ENCODE results near the gene OBSCN. TPM values are rescaled to one million over a fixed set of nuclear protein-coding genes. Genes with fewer than 3 reads are reported as not detected.

OBSCN gene
- total and polyA plus RNA-seq, 2 donors (not counting 3 experiments of a cell fraction or from before 2014, with no cell fraction given) = 1.5 to 2.9 TPM

GRCh38 chr1:228302086-228302485 lies 94.2 kb downstream of the OBSCN start:
- DNase-seq (ENCODE audit: low read depth, low spot score) = no peak
- no peak overlapping the region for H3K9ac ChIP-seq (replicated peaks; ENCODE audit: extremely low read depth, insufficient read depth, low read length)
- H3K4me1 ChIP-seq (ENCODE audit: control insufficient read depth, extremely low read depth, insufficient read depth, low read length) = no peaks in the 10 kb centered on the region
- no peak overlapping the region for H2AFZ ChIP-seq (ENCODE audit: low read depth, low read length)
- FAIRE-seq = no peak
- peaks cover 3% of the 10 kb centered on the region for H3K9me3 ChIP-seq (replicated peaks; ENCODE audit: control insufficient read depth, insufficient read depth, low read length)
- H3K4me3 ChIP-seq (replicated peaks in 1 of 3; ENCODE audit: insufficient read depth in 1 of 3, low read depth in 1 of 3, low read length in 3 of 3) = no peak overlapping the region
- CTCF ChIA-PET = no interaction called here
- dilution Hi-C loops (cut with MboI; ENCODE audit: extremely low pct_ligation_motif_present, low sequenced_read_pairs) (no loop called here), intact Hi-C loops (cut with micrococcal nuclease) (no loop called here)
- H3K27ac ChIP-seq (ENCODE audit: insufficient read depth, low read depth, low read length) = no peak overlapping the region
- no peaks in the 10 kb centered on the region for H4K20me1 ChIP-seq (replicated peaks; ENCODE audit: control insufficient read depth, extremely low read depth, insufficient read depth, low read length)
- H3K4me2 ChIP-seq (ENCODE audit: insufficient read depth, low read length) = no peak overlapping the region
- H3K36me3 ChIP-seq (ENCODE audit: control insufficient read depth in 2 of 2, extremely low read depth in 1 of 2, insufficient read depth in 2 of 2, low read length in 2 of 2) = no peaks in the 10 kb centered on the region
- no peaks in the 10 kb centered on the region for H3K27me3 ChIP-seq (ENCODE audit: control insufficient read depth in 2 of 2, insufficient read depth in 2 of 2, low read length in 2 of 2)
- H3K9me1 ChIP-seq (replicated peaks; ENCODE audit: control insufficient read depth, extremely low read depth, insufficient read depth, low read length) = no peaks in the 10 kb centered on the region
- no TSS peak for BruUV-seq (replicated peaks)
- no peaks in the 10 kb centered on the region for H3K79me2 ChIP-seq (ENCODE audit: control insufficient read depth, insufficient read depth, low read length)
- POLR2A ChIA-PET = no interaction called here
- TF ChIP-seq JUN (IDR thresholded peaks at IDR 0.05; ENCODE audit: borderline replicate concordance, insufficient read depth, insufficient read length, low read depth) (no peak), POLR2A (IDR thresholded peaks at IDR 0.05; ENCODE audit: low read depth, low read length) (no peak), MAX (IDR thresholded peaks at IDR 0.05; ENCODE audit: insufficient read depth, insufficient read length) (no peak), MYC (IDR thresholded peaks at IDR 0.05; ENCODE audit: low read depth, low read length) (no peak), POLR2AphosphoS5 (IDR thresholded peaks at IDR 0.05; ENCODE audit: insufficient read depth, low read depth, low read length) (no peak), EZH2 (IDR thresholded peaks at IDR 0.05; ENCODE audit: borderline replicate concordance, low read depth, low read length, severe bottlenecking) (no peak)

- H3K27ac ChIP-seq (ENCODE audit: insufficient read depth, low read depth, low read length) = no peak overlapping the region
- no peak overlapping the region for H2AFZ ChIP-seq (ENCODE audit: low read depth, low read length)
- ChIA-PET POLR2A (no interaction called here), CTCF (no interaction called here)
- TF ChIP-seq CTCF (IDR thresholded peaks at IDR 0.05; ENCODE audit: extremely low read depth in 1 of 2, insufficient read depth in 1 of 2, low read depth in 1 of 2, low read length in 2 of 2) (no peak), POLR2A (IDR thresholded peaks at IDR 0.05; ENCODE audit: low read depth, low read length) (no peak), JUN (IDR thresholded peaks at IDR 0.05; ENCODE audit: borderline replicate concordance, insufficient read depth, insufficient read length, low read depth) (no peak), FOS (IDR thresholded peaks at IDR 0.05; ENCODE audit: borderline replicate concordance, insufficient read depth, low read length) (no peak), EZH2 (IDR thresholded peaks at IDR 0.05; ENCODE audit: borderline replicate concordance, low read depth, low read length, severe bottlenecking) (no peak), MYC (IDR thresholded peaks at IDR 0.05; ENCODE audit: low read depth, low read length) (no peak)
- no TSS peak for BruUV-seq (replicated peaks)
- H3K4me2 ChIP-seq (ENCODE audit: insufficient read depth, low read length) = no peak overlapping the region
- H3K4me3 ChIP-seq (replicated peaks in 1 of 3; ENCODE audit: insufficient read depth in 1 of 3, low read depth in 1 of 3, low read length in 3 of 3) = no peak overlapping the region
- no peak for DNase-seq (ENCODE audit: low read depth, low spot score)
- dilution Hi-C loops (cut with MboI; ENCODE audit: extremely low pct_ligation_motif_present, low sequenced_read_pairs) (no loop called here), intact Hi-C loops (cut with micrococcal nuclease) (no loop called here)
- no peaks in the 10 kb centered on the region for H3K9me1 ChIP-seq (replicated peaks; ENCODE audit: control insufficient read depth, extremely low read depth, insufficient read depth, low read length)
- H4K20me1 ChIP-seq (replicated peaks; ENCODE audit: control insufficient read depth, extremely low read depth, insufficient read depth, low read length) = no peaks in the 10 kb centered on the region
- no peaks in the 10 kb centered on the region for H3K79me2 ChIP-seq (ENCODE audit: control insufficient read depth, insufficient read depth, low read length)
- H3K9ac ChIP-seq (replicated peaks; ENCODE audit: extremely low read depth, insufficient read depth, low read length) = no peak overlapping the region
- no peaks in the 10 kb centered on the region for H3K36me3 ChIP-seq (ENCODE audit: control insufficient read depth in 2 of 2, extremely low read depth in 1 of 2, insufficient read depth in 2 of 2, low read length in 2 of 2)
- H3K4me1 ChIP-seq (ENCODE audit: control insufficient read depth, extremely low read depth, insufficient read depth, low read length) = no peaks in the 10 kb centered on the region
- FAIRE-seq = no peak
- no peaks in the 10 kb centered on the region for H3K27me3 ChIP-seq (ENCODE audit: control insufficient read depth in 2 of 2, insufficient read depth in 2 of 2, low read length in 2 of 2)
- H3K9me3 ChIP-seq (replicated peaks; ENCODE audit: control insufficient read depth, insufficient read depth, low read length) = peaks cover 3% of the 10 kb centered on the region
Observed at GRCh38 chr1:228303596-228303995, 95.8 kb downstream of the OBSCN start.
